WTC11 (cell line): ENCODE results near the gene CAB39L. TPM values are rescaled to one million over a fixed set of nuclear protein-coding genes. Genes with fewer than 3 reads are reported as not detected.

ENCODE experiments used
- ATAC-seq: fragments of 200-7000 bp; cut with Tn5 transposase; 2 replicates; pipeline ENCODE4 v1.10.0; 2021; ENCODE audit warnings: mild to moderate bottlenecking, moderate library complexity
- CTCF ChIA-PET: fragments of 300-600 bp; sonication (Branson Sonifier 250); formaldehyde crosslinking; loops from one replicate; lab custom pipeline; 2021; ENCODE audit warnings: antibody characterized with exemption; lab: Charles Lee
- POLR2A ChIA-PET: fragments of 350-600 bp; sonication (Branson Sonifier 250); formaldehyde crosslinking; loops from one replicate; lab custom pipeline; 2021; ENCODE audit warnings: antibody characterized with exemption; lab: Charles Lee
- DNase-seq: peaks from one replicate; pipeline ENCODE4 v3.0.0; 2021; ENCODE audit warnings: low spot score
- H3K27ac Mint-ChIP-seq: 2 replicates; pipeline ENCODE4 v1.8.0; 2021; ENCODE audit warnings: mixed read lengths
- H3K27me3 Mint-ChIP-seq: 2 replicates; pipeline ENCODE4 v1.8.0; 2021; ENCODE audit warnings: low read depth, mild to moderate bottlenecking, moderate library complexity, mixed read lengths
- H3K36me3 Mint-ChIP-seq: 2 replicates; pipeline ENCODE4 v1.8.0; 2021; ENCODE audit warnings: mixed read lengths
- H3K4me1 Mint-ChIP-seq: 2 replicates; pipeline ENCODE4 v1.8.0; 2022; ENCODE audit warnings: mixed read lengths
- H3K4me3 Mint-ChIP-seq: 2 replicates; pipeline ENCODE4 v1.8.0; 2021; ENCODE audit warnings: mild to moderate bottlenecking, moderate library complexity, mixed read lengths
- H3K9me3 Mint-ChIP-seq: 2 replicates; pipeline ENCODE4 v1.8.0; 2021; ENCODE audit warnings: mixed read lengths
- ATF6 ChIP-seq: sonication (generic); formaldehyde crosslinking; IDR thresholded peaks from 2 replicates; pipeline ENCODE4 v1.8.1; 2023; ENCODE audit warnings: mild to moderate bottlenecking, missing genetic modification reagents
- E2F1 ChIP-seq: sonication (generic); formaldehyde crosslinking; IDR thresholded peaks from 2 replicates; pipeline ENCODE4 v1.8.0; 2022; ENCODE audit warnings: mild to moderate bottlenecking, missing genetic modification reagents
- MYBL2 ChIP-seq: sonication (generic); formaldehyde crosslinking; IDR thresholded peaks from 2 replicates; pipeline ENCODE4 v1.8.1; 2023; ENCODE audit warnings: mild to moderate bottlenecking, moderate library complexity, missing genetic modification reagents
- NFATC4 ChIP-seq: fragments of 250-450 bp; sonication (Bioruptor Pico); IDR thresholded peaks from 2 replicates; pipeline ENCODE4 v1.9.0; 2021; ENCODE audit warnings: mild to moderate bottlenecking
- OVOL2 ChIP-seq: fragments of 250-450 bp; sonication (Bioruptor Pico); IDR thresholded peaks from 2 replicates; pipeline ENCODE4 v1.9.0; 2021; ENCODE audit warnings: mild to moderate bottlenecking, borderline replicate concordance
- PREB ChIP-seq: sonication (generic); formaldehyde crosslinking; IDR thresholded peaks from 2 replicates; pipeline ENCODE4 v1.8.1; 2022; ENCODE audit warnings: mild to moderate bottlenecking, missing genetic modification reagents, moderate library complexity, borderline replicate concordance
- SOX15 ChIP-seq: fragments of 250-450 bp; sonication (Bioruptor Pico); IDR thresholded peaks from 2 replicates; pipeline ENCODE4 v1.9.0; 2021; ENCODE audit warnings: mild to moderate bottlenecking
- TP53 ChIP-seq: sonication (generic); formaldehyde crosslinking; IDR thresholded peaks from 2 replicates; pipeline ENCODE4 v1.8.1; 2023; ENCODE audit warnings: mild to moderate bottlenecking, missing genetic modification reagents
- total RNA-seq: library from RNA; stranded (reverse); gene quantifications from 3 replicates; pipeline ENCODE4 v1.2.3, GENCODE V29; 2021
- TF ChIP-seq, protein P1 (sequence below): sonication (generic); formaldehyde crosslinking; IDR thresholded peaks from 2 replicates; pipeline ENCODE4 v1.8.1; 2023; ENCODE audit warnings: mild to moderate bottlenecking, moderate library complexity, missing genetic modification reagents
- TF ChIP-seq, protein P2 (sequence below): sonication (generic); formaldehyde crosslinking; IDR thresholded peaks from 2 replicates; pipeline ENCODE4 v1.8.1; 2023; ENCODE audit warnings: mild to moderate bottlenecking, missing genetic modification reagents, borderline replicate concordance
- TF ChIP-seq, protein P3 (sequence below): fragments of 250-450 bp; sonication (Bioruptor Pico); IDR thresholded peaks from 2 replicates; pipeline ENCODE4 v1.8.0; 2021; ENCODE audit warnings: mild to moderate bottlenecking
- TF ChIP-seq, protein P4 (sequence below): sonication (generic); formaldehyde crosslinking; IDR thresholded peaks from 2 replicates; pipeline ENCODE4 v1.8.1; 2022; ENCODE audit warnings: mild to moderate bottlenecking, moderate library complexity, missing genetic modification reagents

The CAB39L gene
- total RNA-seq, 1 experiment from 2014 or later, result 3.3 TPM

GRCh38 chr13:49305792-49306425, 138.0 kb downstream of the CAB39L start:
- POLR2A ChIA-PET, result interaction anchor here (0.6 kb wide), 1 partner anchor 14 kb away, joined by 3 read pairs; no protein-coding TSS in a partner anchor
- CTCF ChIA-PET, result interaction anchor here (0.6 kb wide), 1 partner anchor 11 kb away, joined by 3 read pairs; no protein-coding TSS in a partner anchor
- no peak overlapping the region for H3K4me3 Mint-ChIP-seq
- ATAC-seq, result no peak
- H3K36me3 Mint-ChIP-seq, result no peaks in the 10 kb centered on the region
- H3K27ac Mint-ChIP-seq, result no peak overlapping the region
- H3K9me3 Mint-ChIP-seq, result no peaks in the 10 kb centered on the region
- TF ChIP-seq NFATC4 (no peak), SOX15 (CRISPR knock-in tag) (no peak), MYBL2 (CRISPR knock-in tag) (no peak), PREB (no peak), E2F1 (CRISPR knock-in tag) (no peak), OVOL2 (no peak), ATF6 (CRISPR knock-in tag) (no peak), TP53 (no peak)
- TF ChIP-seq, protein P1, sequence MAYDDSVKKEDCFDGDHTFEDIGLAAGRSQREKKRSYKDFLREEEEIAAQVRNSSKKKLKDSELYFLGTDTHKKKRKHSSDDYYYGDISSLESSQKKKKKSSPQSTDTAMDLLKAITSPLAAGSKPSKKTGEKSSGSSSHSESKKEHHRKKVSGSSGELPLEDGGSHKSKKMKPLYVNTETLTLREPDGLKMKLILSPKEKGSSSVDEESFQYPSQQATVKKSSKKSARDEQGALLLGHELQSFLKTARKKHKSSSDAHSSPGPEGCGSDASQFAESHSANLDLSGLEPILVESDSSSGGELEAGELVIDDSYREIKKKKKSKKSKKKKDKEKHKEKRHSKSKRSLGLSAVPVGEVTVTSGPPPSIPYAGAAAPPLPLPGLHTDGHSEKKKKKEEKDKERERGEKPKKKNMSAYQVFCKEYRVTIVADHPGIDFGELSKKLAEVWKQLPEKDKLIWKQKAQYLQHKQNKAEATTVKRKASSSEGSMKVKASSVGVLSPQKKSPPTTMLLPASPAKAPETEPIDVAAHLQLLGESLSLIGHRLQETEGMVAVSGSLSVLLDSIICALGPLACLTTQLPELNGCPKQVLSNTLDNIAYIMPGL, result no peak
- TF ChIP-seq, protein P2, sequence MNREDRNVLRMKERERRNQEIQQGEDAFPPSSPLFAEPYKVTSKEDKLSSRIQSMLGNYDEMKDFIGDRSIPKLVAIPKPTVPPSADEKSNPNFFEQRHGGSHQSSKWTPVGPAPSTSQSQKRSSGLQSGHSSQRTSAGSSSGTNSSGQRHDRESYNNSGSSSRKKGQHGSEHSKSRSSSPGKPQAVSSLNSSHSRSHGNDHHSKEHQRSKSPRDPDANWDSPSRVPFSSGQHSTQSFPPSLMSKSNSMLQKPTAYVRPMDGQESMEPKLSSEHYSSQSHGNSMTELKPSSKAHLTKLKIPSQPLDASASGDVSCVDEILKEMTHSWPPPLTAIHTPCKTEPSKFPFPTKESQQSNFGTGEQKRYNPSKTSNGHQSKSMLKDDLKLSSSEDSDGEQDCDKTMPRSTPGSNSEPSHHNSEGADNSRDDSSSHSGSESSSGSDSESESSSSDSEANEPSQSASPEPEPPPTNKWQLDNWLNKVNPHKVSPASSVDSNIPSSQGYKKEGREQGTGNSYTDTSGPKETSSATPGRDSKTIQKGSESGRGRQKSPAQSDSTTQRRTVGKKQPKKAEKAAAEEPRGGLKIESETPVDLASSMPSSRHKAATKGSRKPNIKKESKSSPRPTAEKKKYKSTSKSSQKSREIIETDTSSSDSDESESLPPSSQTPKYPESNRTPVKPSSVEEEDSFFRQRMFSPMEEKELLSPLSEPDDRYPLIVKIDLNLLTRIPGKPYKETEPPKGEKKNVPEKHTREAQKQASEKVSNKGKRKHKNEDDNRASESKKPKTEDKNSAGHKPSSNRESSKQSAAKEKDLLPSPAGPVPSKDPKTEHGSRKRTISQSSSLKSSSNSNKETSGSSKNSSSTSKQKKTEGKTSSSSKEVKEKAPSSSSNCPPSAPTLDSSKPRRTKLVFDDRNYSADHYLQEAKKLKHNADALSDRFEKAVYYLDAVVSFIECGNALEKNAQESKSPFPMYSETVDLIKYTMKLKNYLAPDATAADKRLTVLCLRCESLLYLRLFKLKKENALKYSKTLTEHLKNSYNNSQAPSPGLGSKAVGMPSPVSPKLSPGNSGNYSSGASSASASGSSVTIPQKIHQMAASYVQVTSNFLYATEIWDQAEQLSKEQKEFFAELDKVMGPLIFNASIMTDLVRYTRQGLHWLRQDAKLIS, result no peak
- TF ChIP-seq, protein P3, sequence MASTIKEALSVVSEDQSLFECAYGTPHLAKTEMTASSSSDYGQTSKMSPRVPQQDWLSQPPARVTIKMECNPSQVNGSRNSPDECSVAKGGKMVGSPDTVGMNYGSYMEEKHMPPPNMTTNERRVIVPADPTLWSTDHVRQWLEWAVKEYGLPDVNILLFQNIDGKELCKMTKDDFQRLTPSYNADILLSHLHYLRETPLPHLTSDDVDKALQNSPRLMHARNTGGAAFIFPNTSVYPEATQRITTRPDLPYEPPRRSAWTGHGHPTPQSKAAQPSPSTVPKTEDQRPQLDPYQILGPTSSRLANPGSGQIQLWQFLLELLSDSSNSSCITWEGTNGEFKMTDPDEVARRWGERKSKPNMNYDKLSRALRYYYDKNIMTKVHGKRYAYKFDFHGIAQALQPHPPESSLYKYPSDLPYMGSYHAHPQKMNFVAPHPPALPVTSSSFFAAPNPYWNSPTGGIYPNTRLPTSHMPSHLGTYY (CRISPR knock-in tag), result no peak
- TF ChIP-seq, protein P4, sequence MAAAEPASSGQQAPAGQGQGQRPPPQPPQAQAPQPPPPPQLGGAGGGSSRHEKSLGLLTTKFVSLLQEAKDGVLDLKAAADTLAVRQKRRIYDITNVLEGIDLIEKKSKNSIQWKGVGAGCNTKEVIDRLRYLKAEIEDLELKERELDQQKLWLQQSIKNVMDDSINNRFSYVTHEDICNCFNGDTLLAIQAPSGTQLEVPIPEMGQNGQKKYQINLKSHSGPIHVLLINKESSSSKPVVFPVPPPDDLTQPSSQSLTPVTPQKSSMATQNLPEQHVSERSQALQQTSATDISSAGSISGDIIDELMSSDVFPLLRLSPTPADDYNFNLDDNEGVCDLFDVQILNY (CRISPR knock-in tag), result no peak
- no peak for DNase-seq
- peaks cover 24% of the 10 kb centered on the region for H3K4me1 Mint-ChIP-seq
- H3K27me3 Mint-ChIP-seq, result no peaks in the 10 kb centered on the region; the same call in 1 of the 2 replicates
